Measurements from ENCODE around the gene MSL1. TPM values are rescaled to one million over a fixed set of nuclear protein-coding genes. Genes with fewer than 3 reads are reported as not detected.

The MSL1 gene
- total RNA-seq, 1 donor from 2014 or later: 97.7 TPM

DNA sequence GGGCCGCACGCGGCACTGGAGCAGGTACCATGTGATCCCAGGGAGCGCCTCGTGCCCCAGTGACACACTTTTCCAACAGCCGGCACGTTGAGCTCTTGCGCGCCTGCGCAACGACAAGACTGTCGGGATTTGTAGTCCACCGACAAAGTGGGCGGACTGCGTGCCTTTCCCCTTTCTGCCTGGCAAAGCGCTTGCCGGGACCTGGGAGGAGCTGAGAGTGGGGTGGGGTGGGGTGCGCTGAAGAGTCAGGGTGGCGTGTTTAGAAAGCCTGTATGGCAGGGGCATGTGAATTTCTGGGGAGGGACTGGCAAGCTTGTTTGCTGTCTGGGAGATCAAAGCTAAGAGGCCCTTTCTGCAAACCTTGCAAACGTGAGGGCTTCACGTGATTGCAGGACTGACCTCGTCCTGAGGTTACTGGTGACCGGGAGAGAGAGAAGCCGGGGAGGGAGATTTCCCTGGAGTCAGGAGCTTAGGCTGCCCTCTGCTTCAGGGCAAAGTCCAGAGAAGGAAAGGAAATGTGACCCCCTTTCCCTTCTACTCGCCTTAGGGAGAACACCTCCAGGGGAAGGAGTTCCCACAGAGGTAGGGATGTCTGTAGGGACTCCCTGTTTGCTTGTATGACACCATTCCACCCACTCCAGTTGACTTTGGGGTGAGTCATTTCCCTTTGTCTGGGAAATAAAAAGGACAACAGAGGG, 21.0 kb upstream of the MSL1 start:
- H3K36me3 ChIP-seq: peaks cover 20% of the 10 kb centered on the region
- H3K9me3 ChIP-seq: no peaks in the 10 kb centered on the region
- H3K27ac ChIP-seq: peak overlapping the region; percentile 95
- peak overlapping the region; percentile 83 for H3K4me3 ChIP-seq
- H3K4me1 ChIP-seq: peaks cover 80% of the 10 kb centered on the region
- TF ChIP-seq, protein P1, sequence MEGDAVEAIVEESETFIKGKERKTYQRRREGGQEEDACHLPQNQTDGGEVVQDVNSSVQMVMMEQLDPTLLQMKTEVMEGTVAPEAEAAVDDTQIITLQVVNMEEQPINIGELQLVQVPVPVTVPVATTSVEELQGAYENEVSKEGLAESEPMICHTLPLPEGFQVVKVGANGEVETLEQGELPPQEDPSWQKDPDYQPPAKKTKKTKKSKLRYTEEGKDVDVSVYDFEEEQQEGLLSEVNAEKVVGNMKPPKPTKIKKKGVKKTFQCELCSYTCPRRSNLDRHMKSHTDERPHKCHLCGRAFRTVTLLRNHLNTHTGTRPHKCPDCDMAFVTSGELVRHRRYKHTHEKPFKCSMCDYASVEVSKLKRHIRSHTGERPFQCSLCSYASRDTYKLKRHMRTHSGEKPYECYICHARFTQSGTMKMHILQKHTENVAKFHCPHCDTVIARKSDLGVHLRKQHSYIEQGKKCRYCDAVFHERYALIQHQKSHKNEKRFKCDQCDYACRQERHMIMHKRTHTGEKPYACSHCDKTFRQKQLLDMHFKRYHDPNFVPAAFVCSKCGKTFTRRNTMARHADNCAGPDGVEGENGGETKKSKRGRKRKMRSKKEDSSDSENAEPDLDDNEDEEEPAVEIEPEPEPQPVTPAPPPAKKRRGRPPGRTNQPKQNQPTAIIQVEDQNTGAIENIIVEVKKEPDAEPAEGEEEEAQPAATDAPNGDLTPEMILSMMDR (IDR thresholded peaks at IDR 0.05): no peak
- intact Hi-C loops (cut with DNase I): no loop called here
- no peaks in the 10 kb centered on the region for H3K27me3 ChIP-seq (ENCODE audit: low read depth)
- ATAC-seq: peak; percentile 81 to 83
- DNase-seq: peak; percentile 99

DNA sequence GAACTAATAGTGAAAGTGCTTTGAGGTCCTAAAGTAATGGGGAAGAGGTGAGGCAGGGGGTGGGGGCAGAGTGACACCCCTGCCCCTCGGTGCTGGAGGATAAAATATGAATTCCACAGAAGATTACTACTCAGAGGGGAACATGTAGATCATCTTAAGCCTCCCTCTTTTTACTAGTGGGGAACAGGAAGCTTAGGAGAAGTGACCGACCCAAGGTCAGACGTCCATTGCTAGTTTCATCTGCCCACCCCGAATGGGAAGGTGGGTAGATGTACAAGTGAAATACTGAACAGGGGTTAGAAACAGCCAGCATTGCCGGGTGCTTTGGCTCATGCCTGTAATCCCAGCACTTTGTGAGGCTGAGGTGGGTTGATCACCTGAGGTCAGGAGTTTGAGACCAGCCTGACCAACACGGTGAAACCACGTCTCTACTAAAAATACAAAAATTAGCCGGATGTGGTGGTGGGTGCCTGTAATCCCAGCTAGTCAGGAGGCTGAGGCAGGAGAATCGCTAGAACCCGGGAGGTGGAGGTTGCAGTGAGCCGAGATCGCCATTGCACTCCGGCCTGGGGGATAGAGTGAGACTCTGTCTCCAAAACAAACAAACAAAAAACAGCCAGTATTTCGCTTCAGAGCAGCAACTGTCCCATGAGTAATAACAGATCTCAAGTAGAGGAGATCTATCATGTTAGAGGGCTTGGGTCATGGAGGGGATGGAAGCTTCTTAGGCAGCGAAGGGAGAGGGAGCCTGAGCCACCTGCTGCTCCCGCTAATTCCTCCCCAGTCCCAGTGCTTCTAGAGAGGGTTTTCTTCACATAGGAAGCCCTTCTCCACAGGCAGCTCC, 20.2 kb upstream of the MSL1 start:
- H3K36me3 ChIP-seq: peaks cover 12% of the 10 kb centered on the region
- peak overlapping the region; percentile 95 for H3K27ac ChIP-seq
- H3K4me1 ChIP-seq: peaks cover 80% of the 10 kb centered on the region
- peak overlapping the region; percentile 83 for H3K4me3 ChIP-seq
- H3K9me3 ChIP-seq: no peaks in the 10 kb centered on the region
- DNase-seq: no peak
- TF ChIP-seq, protein P1 (IDR thresholded peaks at IDR 0.05): no peak
- no peak for ATAC-seq
- intact Hi-C loops (cut with DNase I): no loop called here
- no peaks in the 10 kb centered on the region for H3K27me3 ChIP-seq (ENCODE audit: low read depth)

DNA sequence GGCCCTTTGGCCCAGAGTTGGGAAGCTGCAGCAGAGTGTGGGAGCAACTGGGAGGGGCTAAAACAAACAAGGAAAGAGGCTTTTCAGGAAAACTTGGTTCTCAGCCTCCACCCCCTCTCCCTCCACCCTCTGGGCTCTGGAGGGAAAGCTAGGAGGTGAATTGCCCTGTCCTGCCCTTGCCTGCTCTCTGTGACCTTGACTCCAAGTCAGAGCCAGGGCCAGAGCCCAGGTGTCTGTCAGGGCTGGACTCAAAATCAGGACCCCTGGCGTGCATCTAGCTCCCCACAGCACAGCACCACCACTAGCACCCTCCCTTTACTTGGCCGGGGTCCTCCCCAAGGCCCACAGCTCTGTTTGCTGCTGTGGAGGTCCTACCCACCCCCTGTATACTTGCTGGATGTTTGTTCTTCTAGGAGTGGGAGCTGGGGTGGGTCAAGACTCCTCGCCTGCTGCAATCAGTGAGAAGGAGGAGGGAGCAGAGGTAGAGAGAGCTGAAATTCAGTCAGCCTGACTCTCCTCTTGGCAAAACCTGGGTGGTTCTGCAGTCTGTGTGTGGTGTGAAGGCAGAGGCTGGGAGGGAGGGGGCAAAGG, 18.6 kb upstream of the MSL1 start:
- no peaks in the 10 kb centered on the region for H3K27me3 ChIP-seq (ENCODE audit: low read depth)
- ATAC-seq (no peak), DNase-seq (no peak)
- H3K4me1 ChIP-seq: peaks cover 80% of the 10 kb centered on the region
- no peak overlapping the region for H3K4me3 ChIP-seq
- intact Hi-C loops (cut with DNase I): no loop called here
- no peaks in the 10 kb centered on the region for H3K36me3 ChIP-seq
- peak overlapping the region; percentile 95 for H3K27ac ChIP-seq
- TF ChIP-seq, protein P1 (IDR thresholded peaks at IDR 0.05): no peak
- no peaks in the 10 kb centered on the region for H3K9me3 ChIP-seq

DNA sequence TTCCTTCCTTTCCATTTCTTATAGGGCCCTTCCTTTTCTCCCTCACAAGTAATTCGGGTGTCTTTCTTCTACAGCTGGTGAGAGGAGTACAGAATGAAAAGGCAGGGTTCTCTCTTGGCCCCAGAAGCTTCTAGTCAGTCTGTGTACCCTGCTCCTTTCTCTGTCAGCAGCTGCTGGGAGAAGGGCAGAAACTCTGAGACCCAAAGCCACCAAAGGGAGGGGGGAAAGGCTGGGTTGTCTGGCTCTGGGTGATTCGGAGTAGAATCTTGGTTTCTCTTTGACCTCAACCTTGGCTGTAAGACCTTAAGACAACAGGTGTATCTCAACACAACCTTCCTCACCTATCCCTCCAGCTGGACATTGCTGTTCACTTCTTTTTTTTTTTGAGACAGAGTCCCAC, 18.1 kb upstream of the MSL1 start:
- H3K27me3 ChIP-seq (ENCODE audit: low read depth): no peaks in the 10 kb centered on the region
- no peak for ATAC-seq
- TF ChIP-seq, protein P1 (IDR thresholded peaks at IDR 0.05): no peak
- H3K4me1 ChIP-seq: peaks cover 80% of the 10 kb centered on the region
- peak overlapping the region; percentile 95 for H3K27ac ChIP-seq
- H3K9me3 ChIP-seq: no peaks in the 10 kb centered on the region
- no peak overlapping the region for H3K4me3 ChIP-seq
- H3K36me3 ChIP-seq: no peaks in the 10 kb centered on the region
- DNase-seq: no peak
- intact Hi-C loops (cut with DNase I): no loop called here

DNA sequence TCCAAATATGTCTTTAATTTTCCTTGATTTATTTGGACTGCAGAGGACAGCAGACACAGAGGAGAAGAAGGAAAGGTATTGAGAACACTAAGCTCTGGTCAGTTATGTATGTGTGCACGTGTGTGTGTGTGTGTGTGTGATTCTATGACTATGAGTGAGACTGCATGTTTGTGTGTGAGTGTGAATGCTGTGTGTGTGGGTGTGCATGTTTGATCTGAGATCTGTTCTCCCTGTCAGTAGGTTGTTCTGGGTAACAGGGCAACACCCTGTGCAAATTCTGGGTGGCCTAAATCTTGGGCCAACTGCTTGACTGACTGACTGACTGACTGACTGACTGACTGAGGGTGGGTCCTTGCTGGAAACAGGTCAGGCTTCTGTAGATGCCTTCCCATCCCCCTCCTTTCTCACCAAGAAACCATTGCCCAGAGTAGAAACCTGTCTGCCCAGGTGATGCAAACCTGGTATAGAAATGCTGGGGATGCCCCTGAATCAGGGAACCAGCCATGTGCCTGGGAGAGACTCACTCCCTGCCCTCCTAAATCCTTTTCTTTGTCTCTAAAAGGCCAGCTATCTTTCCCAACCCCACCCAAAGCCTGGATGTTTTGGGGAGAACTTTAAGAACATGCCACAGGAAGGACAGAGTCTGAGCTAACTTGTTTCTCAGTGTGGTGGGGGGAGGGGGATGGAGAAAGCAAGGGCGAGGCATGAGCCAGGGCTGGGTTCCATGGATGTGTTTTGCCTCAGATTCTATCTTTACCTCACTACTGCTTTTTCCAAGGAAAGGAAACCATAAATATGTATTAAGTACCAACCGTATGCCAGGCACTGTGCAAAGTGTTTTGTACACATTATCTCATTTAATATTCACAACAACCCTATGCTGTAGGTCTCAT, 16.9 kb upstream of the MSL1 start:
- no peak for ATAC-seq
- TF ChIP-seq, protein P1 (IDR thresholded peaks at IDR 0.05): no peak
- DNase-seq: no peak
- Histone ChIP-seq H3K36me3 (no peaks in the 10 kb centered on the region), H3K4me1 (peaks cover 90% of the 10 kb centered on the region), H3K4me3 (no peak overlapping the region), H3K9me3 (no peaks in the 10 kb centered on the region), H3K27me3 (ENCODE audit: low read depth) (no peaks in the 10 kb centered on the region), H3K27ac (peak overlapping the region; percentile 95)
- intact Hi-C loops (cut with DNase I): no loop called here

All from lower lobe of right lung (tissue), 2 donors.